Measurements from ENCODE around the gene IRF2. TPM values are rescaled to one million over a fixed set of nuclear protein-coding genes. Genes with fewer than 3 reads are reported as not detected.

The IRF2 gene
- total RNA-seq, 2 donors from 2014 or later = 17.3 to 24.6 TPM

GRCh38 chr4:184402740-184403383, 71.5 kb downstream of the IRF2 start:
- no peak overlapping the region for H3K9ac ChIP-seq (ENCODE audit: extremely low read depth, low read length, poor library complexity, severe bottlenecking)
- H3K4me3 ChIP-seq (ENCODE audit: low read length) = no peak overlapping the region
- H3K36me3 Mint-ChIP-seq (ENCODE audit: low read depth) = peaks cover 56% of the 10 kb centered on the region
- H3K4me3 Mint-ChIP-seq = no peak overlapping the region
- H3K27me3 Mint-ChIP-seq (ENCODE audit: insufficient read depth) = no peaks in the 10 kb centered on the region
- H3K27me3 ChIP-seq (ENCODE audit: control insufficient read depth, insufficient read depth, low read length, poor library complexity, severe bottlenecking) = no peaks in the 10 kb centered on the region
- peaks cover 11% of the 10 kb centered on the region for H3K36me3 ChIP-seq (ENCODE audit: control insufficient read depth, insufficient read depth, low read length)
- H3K4me1 Mint-ChIP-seq = peaks cover 25% of the 10 kb centered on the region
- H3K9me3 ChIP-seq (ENCODE audit: control insufficient read depth, low read length) = no peaks in the 10 kb centered on the region
- peak overlapping the region; percentile 73 for H3K27ac Mint-ChIP-seq
- 79 to 93% methylated on average over 8 to 14 of the region's 14 CpGs for WGBS, 2 experiments (ENCODE audit: insufficient coverage in 1 of 2, insufficient read length in 1 of 2)
- peaks cover 11% of the 10 kb centered on the region for H3K4me1 ChIP-seq (ENCODE audit: control insufficient read depth, insufficient read depth, low read length)
- DNase-seq = no peak
- no peak for TF ChIP-seq CTCF (conservative IDR thresholded peaks at IDR 0.05)
- peak overlapping the region; percentile 91 for H3K27ac ChIP-seq (ENCODE audit: low read depth, low read length)
- no peaks in the 10 kb centered on the region for H3K9me3 Mint-ChIP-seq

- peak overlapping the region; percentile 91 for H3K27ac ChIP-seq (ENCODE audit: low read depth, low read length)
- Mint-ChIP-seq H3K4me1 (peaks cover 25% of the 10 kb centered on the region), H3K27ac (peak overlapping the region; percentile 73), H3K36me3 (ENCODE audit: low read depth) (peaks cover 56% of the 10 kb centered on the region), H3K27me3 (ENCODE audit: insufficient read depth) (no peaks in the 10 kb centered on the region), H3K9me3 (no peaks in the 10 kb centered on the region), H3K4me3 (no peak overlapping the region)
- no peak for TF ChIP-seq CTCF (conservative IDR thresholded peaks at IDR 0.05)
- peaks cover 11% of the 10 kb centered on the region for H3K4me1 ChIP-seq (ENCODE audit: control insufficient read depth, insufficient read depth, low read length)
- peaks cover 5% of the 10 kb centered on the region for H3K36me3 ChIP-seq (ENCODE audit: control insufficient read depth, insufficient read depth, low read length)
- H3K27me3 ChIP-seq (ENCODE audit: control insufficient read depth, insufficient read depth, low read length, poor library complexity, severe bottlenecking) = no peaks in the 10 kb centered on the region
- no peaks in the 10 kb centered on the region for H3K9me3 ChIP-seq (ENCODE audit: control insufficient read depth, low read length)
- 71 to 90% methylated on average over 9 to 12 of the region's 12 CpGs for WGBS, 2 experiments (ENCODE audit: insufficient coverage in 1 of 2, insufficient read length in 1 of 2)
- H3K4me3 ChIP-seq (ENCODE audit: low read length) = no peak overlapping the region
- DNase-seq = no peak
- H3K9ac ChIP-seq (ENCODE audit: extremely low read depth, low read length, poor library complexity, severe bottlenecking) = no peak overlapping the region
Measured at GRCh38 chr4:184402239-184402638, 72.1 kb downstream of the IRF2 start.

DNA sequence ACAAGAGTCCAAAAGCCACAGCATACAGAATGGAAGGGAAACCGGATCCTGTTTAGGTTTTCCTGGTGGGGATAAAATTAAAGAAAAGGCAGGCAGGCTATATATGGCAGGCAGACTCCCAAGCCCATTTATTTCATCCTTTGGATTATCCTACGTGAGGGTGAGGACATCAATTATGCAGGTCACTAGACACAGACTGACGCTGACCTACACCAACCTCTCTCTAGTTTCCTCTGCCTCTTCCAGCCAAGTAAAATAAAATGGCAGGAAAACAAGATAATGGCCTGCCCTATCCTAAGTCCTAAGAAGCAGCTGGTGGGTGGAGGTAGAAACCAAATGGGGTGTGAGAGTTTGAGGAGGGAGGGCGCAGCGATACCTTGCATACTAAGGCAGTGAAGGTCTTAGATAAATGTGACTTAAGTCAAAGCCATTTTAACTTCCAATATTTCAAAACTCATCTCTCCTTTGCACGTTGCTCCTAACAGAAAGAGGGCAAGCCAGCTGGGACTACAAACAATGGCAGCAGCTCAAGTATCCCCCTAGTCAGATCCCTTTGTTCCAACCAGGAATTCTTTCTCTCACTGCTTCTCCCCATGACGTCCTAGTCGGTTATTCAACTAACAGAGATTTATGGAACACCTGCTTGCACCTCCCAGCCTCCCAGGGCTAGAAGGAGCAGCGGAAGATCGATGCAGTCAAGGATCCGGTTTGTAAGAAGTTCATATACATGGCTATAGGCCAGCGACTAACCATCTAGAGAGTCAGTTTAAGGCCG, 72.8 kb downstream of the IRF2 start:
- Histone ChIP-seq H3K27ac (ENCODE audit: low read depth, low read length) (peak overlapping the region; percentile 91), H3K27me3 (ENCODE audit: control insufficient read depth, insufficient read depth, low read length, poor library complexity, severe bottlenecking) (no peaks in the 10 kb centered on the region), H3K36me3 (ENCODE audit: control insufficient read depth, insufficient read depth, low read length) (no peaks in the 10 kb centered on the region), H3K9ac (ENCODE audit: extremely low read depth, low read length, poor library complexity, severe bottlenecking) (no peak overlapping the region), H3K4me3 (ENCODE audit: low read length) (no peak overlapping the region), H3K9me3 (ENCODE audit: control insufficient read depth, low read length) (no peaks in the 10 kb centered on the region), H3K4me1 (ENCODE audit: control insufficient read depth, insufficient read depth, low read length) (peaks cover 11% of the 10 kb centered on the region)
- TF ChIP-seq CTCF (conservative IDR thresholded peaks at IDR 0.05) = no peak
- peak; percentile 59 for DNase-seq
- Mint-ChIP-seq H3K4me1 (peaks cover 25% of the 10 kb centered on the region), H3K4me3 (no peak overlapping the region), H3K36me3 (ENCODE audit: low read depth) (peaks cover 59% of the 10 kb centered on the region), H3K9me3 (no peaks in the 10 kb centered on the region), H3K27ac (peak overlapping the region; percentile 73), H3K27me3 (ENCODE audit: insufficient read depth) (no peaks in the 10 kb centered on the region)
- WGBS, 2 experiments (ENCODE audit: insufficient coverage in 1 of 2, insufficient read length in 1 of 2) = 57 to 62% methylated on average over 8 to 13 of the region's 13 CpGs

Data from endodermal cell (in vitro differentiated cells).